Trophoblast cell (in vitro differentiated cells and primary cell): ENCODE measurements around the gene TCTN1.
A peak's percentile ranks its signal among the peaks of the same experiment; 100 is the strongest.
"Not testable (repeated sequence)": the region's sequence is repeated elsewhere in the genome, so short reads cannot be mapped to it uniquely, and the experiment has no call there.

Source experiments
- DNase-seq, 2 donors: peaks; one replicate each; pipeline ENCODE4 v3.0.0-alpha.2; 2016
- H2AFZ ChIP-seq: 2 replicates; pipeline ENCODE4 v1.6.1; 2013; ENCODE audit warnings: low read length, moderate library complexity, mild to moderate bottlenecking; ENCODE audit not compliant: insufficient read depth, poor library complexity
- H2AK5ac ChIP-seq: 2 replicates; pipeline ENCODE4 v1.6.1; 2013; ENCODE audit warnings: mild to moderate bottlenecking, low read length
- H2BK120ac ChIP-seq: 2 replicates; pipeline ENCODE4 v1.6.1; 2013; ENCODE audit warnings: low read length, mild to moderate bottlenecking, moderate library complexity; ENCODE audit not compliant: insufficient read depth, poor library complexity
- H2BK12ac ChIP-seq: 2 replicates; pipeline ENCODE4 v1.6.1; 2013; ENCODE audit warnings: mild to moderate bottlenecking, low read length, moderate library complexity
- H2BK5ac ChIP-seq: 2 replicates; pipeline ENCODE4 v1.6.1; 2013; ENCODE audit warnings: low read length, low read depth, moderate library complexity, mild to moderate bottlenecking; ENCODE audit not compliant: poor library complexity
- H3K14ac ChIP-seq: 2 replicates; pipeline ENCODE4 v1.6.1; 2013; ENCODE audit warnings: mild to moderate bottlenecking, low read length
- H3K18ac ChIP-seq: 2 replicates; pipeline ENCODE4 v1.6.1; 2013; ENCODE audit warnings: mild to moderate bottlenecking, low read length
- H3K23ac ChIP-seq: 2 replicates; pipeline ENCODE4 v1.6.1; 2013; ENCODE audit warnings: low read length
- H3K27ac ChIP-seq: 2 replicates; pipeline ENCODE4 v1.5.1; 2013; ENCODE audit warnings: low read depth, mild to moderate bottlenecking, inconsistent platforms, low read length, moderate library complexity
- H3K27me3 ChIP-seq: 2 replicates; pipeline ENCODE4 v1.6.1; 2013; ENCODE audit warnings: inconsistent platforms, mild to moderate bottlenecking, low read length, moderate library complexity; ENCODE audit not compliant: insufficient read depth
- H3K36me3 ChIP-seq, 2 experiments: 1 replicate in 1 of 2; 2 replicates in 1 of 2; pipeline ENCODE4 v1.6.1; 2013; ENCODE audit warnings: low read length in 2 of 2, mild to moderate bottlenecking in 2 of 2, moderate library complexity in 1 of 2; ENCODE audit not compliant: insufficient read depth in 2 of 2, control insufficient read depth in 1 of 2
- H3K4ac ChIP-seq: 2 replicates; pipeline ENCODE4 v1.6.1; 2013; ENCODE audit warnings: low read depth, mild to moderate bottlenecking, low read length, moderate library complexity
- H3K4me1 ChIP-seq, 2 experiments: 1 replicate in 1 of 2; 2 replicates in 1 of 2; pipeline ENCODE4 v1.6.1; 2013; ENCODE audit warnings: low read length in 2 of 2, mild to moderate bottlenecking in 2 of 2, moderate library complexity in 1 of 2; ENCODE audit not compliant: insufficient read depth in 2 of 2, control insufficient read depth in 1 of 2
- H3K4me2 ChIP-seq: 2 replicates; pipeline ENCODE4 v1.6.1; 2013; ENCODE audit warnings: inconsistent platforms, mild to moderate bottlenecking, low read length, moderate library complexity
- H3K4me3 ChIP-seq: 2 replicates; pipeline ENCODE4 v1.5.1; 2013; ENCODE audit warnings: mild to moderate bottlenecking, low read depth, low read length, inconsistent platforms
- H3K79me1 ChIP-seq: one replicate; pipeline ENCODE4 v1.6.1; 2013; ENCODE audit warnings: low read length
- H3K79me2 ChIP-seq: 2 replicates; pipeline ENCODE4 v1.6.1; 2013; ENCODE audit warnings: low read length, mild to moderate bottlenecking; ENCODE audit not compliant: control insufficient read depth, insufficient read depth, poor library complexity
- H3K9ac ChIP-seq: 2 replicates; pipeline ENCODE4 v1.6.1; 2013; ENCODE audit warnings: mild to moderate bottlenecking, low read length
- H3K9me3 ChIP-seq: 2 replicates; pipeline ENCODE4 v1.6.1; 2013; ENCODE audit warnings: low read depth, mild to moderate bottlenecking, control low read depth, inconsistent platforms, low read length; ENCODE audit not compliant: insufficient read depth
- H4K12ac ChIP-seq: 2 replicates; pipeline ENCODE4 v1.6.1; 2013; ENCODE audit warnings: low read depth, mild to moderate bottlenecking, low read length, moderate library complexity
- H4K8ac ChIP-seq: 2 replicates; pipeline ENCODE4 v1.6.1; 2013; ENCODE audit warnings: low read depth, mild to moderate bottlenecking, low read length, moderate library complexity
- H4K91ac ChIP-seq: one replicate; pipeline ENCODE4 v1.6.1; 2013; ENCODE audit warnings: low read depth, mild to moderate bottlenecking, low read length, moderate library complexity
- WGBS: extraction: QIAGEN DNeasy Blood & Tissue Kit; methylation state at CpG from one replicate; pipeline ENCODE4 v1.1.7; 2013; ENCODE audit warnings: missing lambda C conversion rate; ENCODE audit not compliant: insufficient read length, insufficient coverage; ENCODE audit errors: extremely low coverage; 5-methylcytosine and 5-hydroxymethylcytosine counted together

TCTN1 gene

GRCh38 chr12:110590806-110591326 lies 23.1 kb upstream of the TCTN1 start:
- Histone ChIP-seq H3K9ac (no peak overlapping the region), H2BK120ac (no peak overlapping the region), H3K36me3 (no peaks in the 10 kb centered on the region), H3K27me3 (no peaks in the 10 kb centered on the region), H3K18ac (no peak overlapping the region), H3K14ac (no peak overlapping the region), H3K27ac (no peak overlapping the region), H2AK5ac (no peak overlapping the region), H4K8ac (no peak overlapping the region), H3K79me1 (no peaks in the 10 kb centered on the region), H4K12ac (no peak overlapping the region), H3K4me1 (peaks cover 4 to 5% of the 10 kb centered on the region in 2 experiments), H3K79me2 (no peaks in the 10 kb centered on the region), H3K9me3 (no peaks in the 10 kb centered on the region), H2AFZ (no peak overlapping the region), H3K4ac (no peak overlapping the region), H4K91ac (no peak overlapping the region), H2BK12ac (no peak overlapping the region), H3K4me2 (no peak overlapping the region), H3K4me3 (no peak overlapping the region), H3K23ac (no peak overlapping the region), H2BK5ac (no peak overlapping the region)
- WGBS = no CpG with 5 or more reads among the region's 3 CpGs
- DNase-seq = peak in 1 of 2 donors; percentile 52

GRCh38 chr12:110591451-110592051 lies 22.4 kb upstream of the TCTN1 start:
- Histone ChIP-seq H3K4me1 (peaks cover 3% of the 10 kb centered on the region in 2 experiments), H3K27me3 (no peaks in the 10 kb centered on the region), H3K14ac (no peak overlapping the region), H3K9ac (no peak overlapping the region), H3K36me3 (no peaks in the 10 kb centered on the region), H4K8ac (no peak overlapping the region), H3K79me1 (no peaks in the 10 kb centered on the region), H3K4ac (no peak overlapping the region), H3K4me2 (no peak overlapping the region), H4K91ac (no peak overlapping the region), H2AFZ (no peak overlapping the region), H3K27ac (no peak overlapping the region), H3K4me3 (no peak overlapping the region), H2BK120ac (no peak overlapping the region), H3K23ac (no peak overlapping the region), H3K9me3 (no peaks in the 10 kb centered on the region), H3K18ac (no peak overlapping the region), H2BK12ac (no peak overlapping the region), H2AK5ac (no peak overlapping the region), H3K79me2 (no peaks in the 10 kb centered on the region), H2BK5ac (no peak overlapping the region), H4K12ac (no peak overlapping the region)
- WGBS = no CpG with 5 or more reads among the region's 7 CpGs
- DNase-seq = no peak

GRCh38 chr12:110592078-110592477 lies 21.9 kb upstream of the TCTN1 start:
- DNase-seq = no peak
- Histone ChIP-seq H3K14ac (no peak overlapping the region), H2BK120ac (no peak overlapping the region), H2BK5ac (no peak overlapping the region), H3K27ac (no peak overlapping the region), H2AK5ac (no peak overlapping the region), H3K9me3 (no peaks in the 10 kb centered on the region), H3K23ac (no peak overlapping the region), H3K27me3 (no peaks in the 10 kb centered on the region), H4K8ac (no peak overlapping the region), H3K18ac (no peak overlapping the region), H3K79me1 (no peaks in the 10 kb centered on the region), H4K91ac (no peak overlapping the region), H4K12ac (no peak overlapping the region), H2BK12ac (no peak overlapping the region), H3K36me3 (no peaks in the 10 kb centered on the region), H3K9ac (no peak overlapping the region), H3K4me3 (no peak overlapping the region), H3K79me2 (no peaks in the 10 kb centered on the region), H3K4ac (no peak overlapping the region), H2AFZ (no peak overlapping the region), H3K4me1 (peaks cover 3% of the 10 kb centered on the region in 2 experiments), H3K4me2 (no peak overlapping the region)
- WGBS = no CpG with 5 or more reads among the region's 5 CpGs

GRCh38 chr12:110592919-110593318 lies 21.0 kb upstream of the TCTN1 start:
- H3K79me1 ChIP-seq, H3K4ac ChIP-seq, H3K4me1 ChIP-seq, H3K4me3 ChIP-seq, DNase-seq, H2AK5ac ChIP-seq, H2BK5ac ChIP-seq, H4K91ac ChIP-seq, H2AFZ ChIP-seq, H3K4me2 ChIP-seq, H3K27ac ChIP-seq, H3K36me3 ChIP-seq, H3K18ac ChIP-seq, H3K14ac ChIP-seq, H3K9ac ChIP-seq, H3K23ac ChIP-seq, H3K27me3 ChIP-seq, H2BK120ac ChIP-seq, H3K9me3 ChIP-seq, H4K12ac ChIP-seq, H3K79me2 ChIP-seq, H2BK12ac ChIP-seq, H4K8ac ChIP-seq: not testable (repeated sequence)
- no CpG with 5 or more reads among the region's 4 CpGs for WGBS
